Stimulated activated CD4-positive, alpha-beta T cell treated with anti-CD3 and anti-CD28 coated beads, Interleukin-2, amount 100 ng/mL, for 48 hours (primary cell): ENCODE measurements around the gene PHLDB1.
"Not testable (repeated sequence)": the region's sequence is repeated elsewhere in the genome, so short reads cannot be mapped to it uniquely, and the experiment has no call there.

Experiments
- DNase-seq, 2 donors: peaks; one replicate each; pipeline ENCODE4 v3.0.0-alpha.2; 2020

Gene PHLDB1

DNA sequence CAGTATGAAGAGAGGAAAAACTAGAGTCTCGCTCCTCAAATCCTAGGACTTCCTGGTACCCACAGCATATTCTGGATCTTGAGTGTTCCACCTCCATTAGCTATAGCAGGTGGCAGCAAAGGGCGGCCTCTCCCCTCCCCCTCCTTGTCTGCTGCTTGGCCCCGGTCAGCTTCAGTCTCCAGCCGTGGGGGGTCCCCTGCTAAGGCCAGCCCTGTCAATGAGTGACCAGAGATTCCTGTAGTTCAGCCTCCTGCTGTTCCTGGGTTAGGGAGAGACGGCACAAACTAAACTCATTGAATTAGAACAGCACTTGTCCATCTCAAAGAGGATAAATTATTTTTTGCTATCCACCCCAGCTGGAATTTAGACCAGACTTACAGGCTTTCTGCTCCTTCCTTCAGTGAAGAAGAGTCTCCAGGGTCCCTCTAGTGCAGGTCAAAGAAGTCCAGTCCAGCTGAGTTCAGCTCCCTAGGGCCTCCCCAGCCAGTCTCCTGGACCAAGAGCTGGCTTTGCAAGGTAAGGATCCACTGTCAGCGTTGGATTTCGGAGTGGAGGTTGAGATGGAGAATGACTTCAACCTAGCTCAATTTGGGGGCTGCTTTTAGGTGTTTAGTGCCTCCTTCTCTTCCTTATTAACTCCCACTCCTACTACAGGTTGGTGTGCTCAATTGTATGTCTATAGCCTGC is 1.1 kb upstream of the PHLDB1 start:
- DNase-seq, result no peak

DNA sequence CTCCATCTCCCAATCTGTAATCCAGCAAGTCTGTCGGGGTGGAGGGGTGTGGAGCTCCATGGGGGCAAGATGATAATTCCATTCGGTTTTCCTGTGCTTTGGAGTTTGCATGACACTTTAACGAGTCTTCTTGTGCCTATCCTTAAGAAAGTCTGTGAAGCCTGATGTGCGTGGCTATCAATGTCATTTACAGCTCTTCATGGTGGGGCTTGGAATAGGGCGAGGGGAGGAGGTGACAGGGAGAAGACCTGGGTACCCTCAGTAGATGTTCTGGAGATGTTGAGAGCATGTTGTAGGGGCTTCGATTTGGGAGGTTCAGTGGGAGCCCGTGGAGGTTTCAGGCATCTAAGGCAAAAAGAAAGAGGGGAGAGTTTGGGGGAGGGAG is 579 bp upstream of the PHLDB1 start:
- DNase-seq, result no peak

DNA sequence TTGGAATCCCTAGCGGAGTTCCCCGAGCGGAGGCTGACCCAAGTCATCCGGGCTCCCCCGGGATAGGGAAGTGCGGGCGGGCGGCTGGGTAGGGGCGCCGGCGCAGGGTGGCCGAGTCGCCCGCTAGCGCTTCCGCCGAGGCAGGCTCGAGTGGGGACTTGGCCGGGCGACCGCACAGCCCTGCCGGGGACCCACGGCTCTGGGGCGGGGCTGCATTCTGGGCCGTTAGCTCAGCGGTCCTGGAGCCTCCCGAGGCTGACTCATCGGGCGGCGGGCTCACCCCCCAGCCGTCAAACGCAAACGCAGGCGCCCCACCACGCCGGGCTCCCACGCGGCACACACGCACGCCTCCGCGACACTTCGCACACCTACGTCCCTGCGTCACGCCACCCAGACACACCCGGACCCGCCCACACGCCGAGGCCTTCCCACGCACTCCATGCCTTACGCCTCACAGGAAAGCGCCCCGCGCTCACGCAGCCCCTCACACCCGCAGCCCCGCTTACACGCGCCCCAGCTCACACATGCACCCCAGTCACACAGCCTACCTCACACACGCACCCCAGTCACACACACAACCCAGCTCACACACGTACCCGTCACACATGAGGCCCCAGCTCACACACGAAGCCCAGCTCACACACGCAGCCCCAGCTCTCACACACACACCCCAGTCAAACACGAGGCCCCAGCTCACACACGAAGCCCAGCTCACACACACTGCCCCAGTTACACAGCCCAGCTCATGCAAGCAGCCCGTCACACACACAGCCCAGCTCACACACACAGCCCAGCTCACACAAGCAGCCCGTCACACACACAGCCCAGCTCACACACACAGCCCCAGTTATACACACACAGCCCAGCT is 1.2 kb downstream of the PHLDB1 start:
- peak; percentile 41 to 48 for DNase-seq

DNA sequence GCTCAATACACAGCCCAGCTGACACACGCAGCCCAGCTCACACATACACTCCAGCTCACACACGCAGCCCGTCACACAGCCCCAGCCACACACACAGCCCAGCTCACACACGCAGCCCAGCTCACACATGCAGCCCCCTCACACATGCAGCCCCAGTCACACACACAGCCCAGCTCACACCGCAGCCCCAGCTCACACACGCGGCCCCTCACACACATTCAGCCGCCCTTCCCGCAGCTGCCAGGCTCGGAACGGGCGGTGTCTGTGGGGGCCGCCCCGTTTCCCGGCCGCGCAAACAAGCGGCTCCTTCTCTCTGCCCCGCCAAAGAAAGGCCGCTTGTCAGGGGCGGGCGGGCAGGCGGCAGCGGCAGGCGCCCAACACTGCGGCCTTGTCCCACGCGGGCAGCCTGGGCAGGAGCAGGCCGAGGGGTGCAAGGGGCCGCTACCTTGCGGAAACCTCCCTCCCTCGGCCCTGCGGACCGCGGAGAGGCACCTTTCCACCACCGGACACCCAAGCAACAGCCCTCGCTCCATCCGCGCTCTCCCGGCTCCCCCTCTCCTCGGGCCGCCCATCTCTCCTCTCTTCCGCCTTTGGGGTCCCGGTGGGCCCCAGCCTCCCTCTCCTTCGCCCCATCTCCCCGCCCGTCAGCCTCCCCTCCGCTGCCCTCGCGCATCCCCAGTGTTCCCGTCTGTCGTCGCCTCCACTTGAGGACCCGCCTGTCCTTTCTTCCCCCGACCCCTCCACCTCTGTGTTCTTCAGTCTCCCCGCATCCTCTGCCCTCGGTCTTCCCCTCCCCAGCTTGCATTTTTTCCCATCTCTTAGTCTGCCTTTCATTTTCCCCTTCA is 2.2 kb downstream of the PHLDB1 start:
- peak; percentile 7 to 18 for DNase-seq

DNA sequence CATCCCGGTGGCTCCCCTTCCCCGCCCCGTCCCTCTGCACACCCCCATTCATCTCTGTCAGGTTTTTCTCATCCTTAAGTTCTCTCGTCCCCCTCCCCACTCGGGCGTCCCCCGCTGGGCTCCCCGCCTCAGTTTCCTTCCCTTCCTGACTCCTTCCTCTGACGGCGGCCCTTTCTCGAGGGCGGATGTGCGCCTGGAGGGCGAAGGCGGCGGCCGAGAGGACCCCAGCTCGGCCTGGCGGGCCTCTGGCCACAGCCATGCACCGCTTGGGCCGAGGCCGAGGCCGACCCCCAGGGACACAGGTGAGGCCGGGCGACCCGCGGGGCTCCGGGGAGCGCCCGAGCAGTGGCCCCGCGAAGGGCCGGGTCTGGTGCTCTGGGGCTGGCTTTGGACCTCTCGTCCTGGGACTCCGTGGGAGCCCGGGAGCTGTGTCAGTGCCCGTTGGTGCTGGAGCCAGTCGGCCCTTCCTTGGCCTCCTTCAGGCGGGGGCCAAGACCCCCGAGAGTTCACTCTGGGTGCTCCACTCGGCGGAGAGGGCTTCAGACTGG is 2.9 kb downstream of the PHLDB1 start:
- DNase-seq, result peak in 1 of 2 donors; percentile 15

DNA sequence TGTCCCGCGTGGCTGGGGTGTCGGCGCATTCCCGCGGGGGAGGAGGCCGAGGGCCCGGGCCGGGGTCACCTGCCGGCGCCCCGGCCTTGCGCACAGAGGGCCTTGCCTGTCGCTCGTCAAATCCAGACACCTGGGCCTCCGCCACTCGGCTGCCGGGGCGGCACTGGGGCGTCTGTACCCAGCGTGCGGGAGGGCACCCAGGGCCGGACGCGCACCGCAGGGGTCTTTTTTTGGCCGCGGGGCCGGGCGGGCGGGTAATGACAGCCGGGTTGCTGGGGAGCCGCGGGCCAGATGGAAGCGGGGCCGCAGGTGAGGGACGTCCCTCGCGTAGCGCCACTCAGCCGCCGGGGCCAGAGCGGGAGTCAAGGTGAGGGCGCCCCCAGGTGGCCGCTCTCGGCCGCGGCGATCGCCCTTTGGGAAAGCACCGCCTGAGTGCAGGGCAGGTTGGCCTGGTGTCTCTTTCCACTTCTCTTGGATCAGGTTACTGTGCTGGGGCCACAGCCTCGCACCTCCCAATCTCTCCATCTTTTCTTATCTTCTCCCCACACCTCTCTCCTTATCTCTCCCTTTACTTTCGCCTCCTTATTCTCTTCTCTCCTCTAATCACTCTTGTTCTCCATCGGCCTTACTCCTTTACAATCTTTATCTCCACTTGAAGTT is 3.5 kb downstream of the PHLDB1 start:
- peak; percentile 85 to 88 for DNase-seq

DNA sequence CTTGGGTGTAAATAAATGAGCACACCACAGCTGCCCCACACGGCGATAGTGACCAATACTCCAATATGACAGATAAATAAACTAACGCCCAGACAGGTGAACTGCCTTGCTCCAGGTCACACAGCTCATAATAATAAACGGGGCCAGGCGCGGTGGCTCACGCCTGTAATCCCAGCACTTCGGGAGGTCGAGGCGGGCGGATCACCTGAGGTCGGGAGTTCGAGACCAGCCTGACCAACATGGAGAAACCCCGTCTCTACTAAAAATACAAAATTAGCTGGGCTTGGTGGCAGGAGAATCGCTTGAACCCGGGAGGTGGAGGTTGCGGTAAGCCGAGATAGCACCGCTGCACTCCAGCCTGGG is 4.0 kb downstream of the PHLDB1 start:
- DNase-seq, result not testable (repeated sequence)

DNA sequence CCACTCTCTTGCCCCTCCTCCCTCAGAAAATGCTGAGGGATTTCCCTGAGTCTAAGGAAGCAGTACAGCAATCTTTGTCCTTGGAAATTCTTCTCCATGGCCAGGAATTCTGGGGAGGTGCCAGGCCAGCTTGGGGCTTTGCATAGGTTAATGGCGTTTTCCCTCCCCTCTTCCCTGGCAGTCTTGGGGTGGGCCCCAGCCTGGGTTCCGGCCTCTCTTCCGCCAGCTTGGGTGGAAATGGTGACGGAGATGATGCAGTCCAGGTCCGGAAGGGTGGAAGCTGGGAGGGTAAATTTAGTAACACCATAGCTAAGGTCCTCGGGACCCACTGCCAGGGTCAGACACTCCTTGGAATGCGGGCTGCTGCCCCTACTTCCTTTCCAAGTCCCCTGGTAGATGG is 5.0 kb downstream of the PHLDB1 start:
- DNase-seq, result no peak

DNA sequence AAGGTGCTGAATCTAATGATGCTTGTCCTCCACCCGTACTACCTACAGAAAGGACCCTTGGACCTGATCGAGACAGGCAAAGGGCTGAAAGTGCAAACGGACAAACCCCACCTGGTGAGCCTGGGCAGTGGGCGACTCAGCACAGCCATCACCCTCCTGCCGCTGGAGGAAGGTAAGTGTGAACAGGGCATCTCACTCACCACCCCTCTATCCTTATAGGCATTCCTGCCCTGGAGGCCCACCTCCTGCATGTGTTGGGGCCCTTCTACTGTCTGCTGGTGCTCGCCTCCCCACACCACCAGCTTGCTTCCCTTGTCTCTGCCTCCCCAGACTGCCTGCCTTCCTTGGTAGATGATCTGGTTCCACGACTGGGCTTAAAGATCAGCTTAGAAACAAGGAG is 7.1 kb downstream of the PHLDB1 start:
- no peak for DNase-seq

DNA sequence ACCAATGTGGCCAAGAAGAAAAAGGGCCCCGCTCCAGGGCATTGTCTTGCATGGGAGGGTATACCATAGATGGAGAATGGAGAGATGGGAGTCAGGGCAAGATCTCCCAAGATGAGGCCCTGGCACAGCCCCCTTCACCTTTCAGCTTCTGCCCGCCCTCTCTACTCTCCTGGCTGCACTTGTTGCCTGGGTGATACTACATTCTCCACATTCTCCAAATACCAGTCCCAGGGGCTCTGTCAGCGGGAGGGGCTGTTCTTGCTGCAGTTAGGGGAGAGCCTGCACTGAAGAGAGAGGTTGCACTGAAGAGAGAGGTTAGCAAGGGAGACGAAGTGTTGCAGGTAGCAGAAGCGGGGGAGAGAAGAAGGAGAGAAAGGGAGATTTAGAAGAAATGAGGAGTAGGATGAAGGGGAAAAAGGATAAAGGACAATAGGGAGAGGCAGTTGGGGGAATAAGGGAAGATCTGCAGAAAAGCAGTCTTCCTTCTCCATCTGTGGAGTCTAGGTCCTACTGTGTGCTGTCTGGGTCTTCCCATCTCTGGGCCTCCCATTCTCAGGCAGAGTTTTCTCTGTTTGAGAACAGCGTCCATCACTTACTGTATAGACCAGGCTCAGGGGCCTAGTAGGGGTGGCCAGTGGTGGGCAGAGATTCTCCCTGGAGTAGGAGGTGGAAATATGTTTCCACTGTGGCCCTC is 8.0 kb downstream of the PHLDB1 start:
- DNase-seq, result no peak

DNA sequence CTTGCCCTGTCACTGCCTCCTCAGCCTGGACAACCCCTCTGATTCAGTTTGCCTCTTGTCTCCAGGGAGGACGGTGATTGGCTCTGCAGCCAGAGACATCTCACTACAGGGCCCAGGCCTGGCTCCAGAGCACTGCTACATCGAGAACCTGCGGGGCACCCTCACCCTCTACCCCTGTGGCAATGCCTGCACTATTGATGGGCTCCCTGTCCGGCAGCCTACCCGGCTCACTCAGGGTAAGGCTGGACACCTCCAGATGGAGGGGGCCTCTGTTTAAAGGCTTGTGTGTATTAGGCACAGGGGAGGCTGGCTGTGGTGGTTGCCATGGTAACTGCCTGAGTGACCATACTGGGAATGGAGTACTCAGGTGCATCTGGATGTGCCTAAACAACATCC is 8.6 kb downstream of the PHLDB1 start:
- no peak for DNase-seq

DNA sequence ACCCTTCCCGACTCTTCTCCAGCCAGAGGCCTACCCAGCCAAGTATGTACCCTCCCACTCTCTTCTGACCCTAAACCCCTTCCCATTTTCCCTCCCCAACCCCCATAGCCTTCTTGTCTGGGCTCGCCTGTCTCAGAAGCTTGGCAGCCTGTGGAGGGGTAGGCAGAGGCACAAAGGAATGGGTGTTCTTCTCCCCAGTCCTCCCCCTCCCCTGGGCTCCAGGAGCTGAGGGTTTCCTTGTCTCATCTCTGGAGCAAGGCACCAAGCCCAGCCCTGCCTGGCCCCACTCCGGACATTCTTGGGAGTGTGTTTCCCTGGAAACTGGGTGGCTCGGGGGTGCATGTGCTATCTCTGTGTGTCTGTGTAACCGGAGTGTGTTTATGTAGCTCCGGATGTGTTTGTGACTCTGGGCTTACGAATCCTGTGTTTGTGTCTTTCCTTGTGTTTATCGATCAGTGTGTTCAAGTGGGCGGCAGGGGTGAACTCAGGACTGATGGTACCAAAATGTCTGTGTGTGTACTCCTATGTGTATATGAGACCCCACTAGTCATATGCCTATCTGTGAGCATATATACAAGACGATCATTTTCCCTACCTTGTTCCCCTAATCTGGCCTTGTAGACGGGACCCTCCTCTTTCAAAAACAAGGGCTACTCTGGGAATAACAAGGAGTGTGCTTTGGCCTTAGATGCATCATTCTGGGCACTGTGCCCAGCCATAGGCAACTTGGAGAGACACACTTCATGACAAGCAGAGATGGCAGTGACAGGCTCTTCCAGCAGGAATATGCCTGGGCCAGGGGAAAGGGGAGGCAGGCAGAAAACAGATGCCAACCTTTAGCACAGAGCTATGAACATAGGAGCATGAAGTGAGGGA is 10.9 kb downstream of the PHLDB1 start:
- no peak for DNase-seq

DNA sequence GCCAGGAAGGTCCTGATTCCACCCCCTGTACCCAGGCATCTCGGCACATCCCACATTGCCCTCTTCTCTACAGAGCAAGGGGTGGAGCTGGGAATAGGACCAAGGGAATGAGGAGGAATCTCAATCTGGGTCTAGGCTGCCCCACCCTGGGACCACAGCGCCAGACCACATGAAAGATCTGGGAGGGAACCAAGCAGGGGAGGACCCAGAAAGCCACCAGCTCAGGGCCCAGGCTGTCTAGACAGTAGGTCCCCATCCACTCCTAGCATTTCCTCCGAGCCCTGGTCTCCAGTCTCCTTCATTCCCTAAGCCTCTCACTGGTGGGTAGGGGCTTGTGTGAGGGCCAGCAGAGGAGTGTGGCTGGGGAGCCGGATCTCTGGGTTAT is 11.6 kb downstream of the PHLDB1 start:
- no peak for DNase-seq

DNA sequence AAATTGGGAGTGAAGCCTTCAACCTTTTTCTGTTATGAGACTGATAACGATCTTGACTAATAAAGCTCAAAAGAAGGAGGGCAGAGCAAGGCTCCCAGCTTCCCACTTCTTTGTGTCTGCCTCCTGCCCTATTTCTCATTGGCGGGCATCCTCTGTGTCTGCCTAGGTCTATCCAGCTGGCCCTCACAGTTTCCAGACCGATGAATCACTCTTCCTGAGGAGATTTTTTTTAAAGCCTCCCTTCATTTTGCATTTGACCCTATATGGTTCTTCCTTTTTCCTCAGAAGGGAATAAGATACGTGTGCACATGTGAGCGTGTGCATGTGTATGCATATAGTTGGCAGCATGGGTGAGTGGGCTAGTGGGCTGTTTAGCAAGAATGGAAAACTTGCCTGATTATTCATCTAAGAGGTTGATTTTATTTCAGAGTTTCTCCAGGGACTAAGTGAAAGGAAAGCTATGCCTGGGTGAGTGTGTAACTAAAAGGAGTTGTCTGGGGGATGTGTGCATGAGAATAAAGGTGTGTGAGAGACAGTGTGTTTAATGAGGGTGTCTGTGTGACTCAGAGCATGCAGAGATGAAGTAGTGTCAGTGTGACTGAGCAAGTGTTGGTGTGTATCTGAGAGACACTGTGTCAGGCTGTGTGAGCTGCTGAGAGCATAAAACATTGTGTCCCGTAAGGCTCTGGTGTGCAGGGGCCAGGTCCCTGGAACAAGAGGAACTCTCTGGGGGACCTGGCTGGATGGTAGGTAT is 12.2 kb downstream of the PHLDB1 start:
- DNase-seq, result no peak

DNA sequence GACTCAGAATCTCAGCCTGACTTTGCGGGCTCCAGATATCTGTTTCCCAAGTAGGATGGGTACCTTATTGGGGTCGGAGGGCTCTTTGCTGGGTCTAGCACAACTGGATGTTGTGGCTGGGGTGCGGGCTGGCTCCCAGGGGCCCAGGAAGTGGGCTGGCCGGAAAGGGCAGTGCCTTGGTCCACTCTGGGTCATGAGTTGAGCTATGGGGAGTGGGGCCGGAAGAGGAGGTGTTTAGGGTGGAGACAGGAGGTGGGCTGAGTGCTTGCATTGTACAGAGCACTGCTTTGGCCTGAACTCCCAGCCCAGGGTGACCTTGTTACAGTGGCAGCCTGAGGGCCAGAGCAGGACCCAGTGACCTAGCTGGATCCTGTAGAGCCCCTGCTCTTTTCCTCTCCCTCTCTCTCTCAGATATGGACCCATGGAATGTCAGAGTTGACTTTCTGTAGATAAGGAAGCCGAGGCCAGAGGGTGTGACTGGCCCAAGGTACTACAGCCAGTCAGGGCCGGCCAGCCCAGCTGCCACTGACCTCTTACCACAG is 13.2 kb downstream of the PHLDB1 start:
- DNase-seq, result no peak

DNA sequence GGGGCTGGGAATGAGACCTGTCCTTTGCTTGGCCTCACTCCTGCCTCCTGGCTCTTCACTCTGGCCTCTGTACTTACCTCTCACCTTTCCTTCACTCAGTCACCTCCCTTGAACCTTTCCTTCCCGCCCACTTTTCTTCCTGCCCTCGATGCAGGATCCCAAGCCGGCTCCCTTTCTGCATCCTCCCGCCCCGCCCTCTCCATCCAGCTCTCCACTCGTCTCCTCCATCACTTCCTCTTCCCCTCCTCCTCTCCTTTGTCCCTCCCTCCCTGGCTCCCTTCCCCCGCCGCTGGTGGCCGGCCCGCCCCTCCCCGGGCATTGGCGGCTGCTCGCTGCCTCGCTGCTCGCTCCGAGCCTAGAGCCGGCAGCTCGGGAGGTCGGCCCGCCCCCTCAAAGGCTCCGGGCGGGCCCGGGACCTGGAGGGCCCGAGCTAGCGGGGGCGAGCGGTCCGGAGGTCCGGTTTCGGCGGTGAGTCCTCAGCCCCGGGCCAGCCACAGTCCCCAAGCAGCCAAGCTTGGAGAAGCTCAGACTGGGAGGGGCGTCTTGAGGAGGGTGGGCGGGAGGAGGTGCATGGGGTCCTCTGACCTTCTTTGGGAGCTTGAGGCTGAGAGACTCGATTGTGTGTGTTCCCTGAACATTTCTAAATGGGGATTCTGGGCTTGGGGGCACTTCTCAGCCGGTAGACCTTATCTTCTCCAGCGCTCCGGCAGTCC is 13.8 kb downstream of the PHLDB1 start:
- DNase-seq, result peak in 1 of 2 donors; percentile 10

DNA sequence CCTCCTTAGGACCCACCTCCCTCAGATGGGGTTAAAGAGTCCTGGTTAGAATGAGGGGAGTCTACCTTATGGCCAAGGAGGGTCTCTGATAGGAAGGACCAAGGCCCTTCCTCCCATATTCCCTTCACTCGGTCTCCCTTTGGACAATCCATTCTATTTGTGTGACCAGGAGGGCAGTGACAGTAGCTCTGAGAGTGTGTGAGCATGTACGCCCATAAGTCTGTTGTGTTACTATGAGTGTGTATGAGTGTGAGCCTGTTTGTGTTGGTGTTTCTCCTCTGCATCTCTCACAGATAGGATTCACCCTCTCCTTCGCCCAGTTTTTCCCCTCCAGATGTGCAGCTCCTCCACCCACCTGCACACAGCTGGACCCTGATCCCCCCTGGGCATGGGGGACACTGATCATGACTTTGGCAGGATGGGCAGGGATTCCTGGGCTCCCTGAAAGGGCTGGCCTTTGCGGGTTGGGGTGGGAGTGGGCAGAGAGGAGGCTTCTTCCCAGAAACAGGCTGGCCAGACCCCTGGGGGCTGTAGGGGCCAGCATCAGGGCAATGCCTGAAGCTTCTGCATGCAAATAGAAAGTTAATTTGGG is 14.5 kb downstream of the PHLDB1 start:
- DNase-seq, result no peak

DNA sequence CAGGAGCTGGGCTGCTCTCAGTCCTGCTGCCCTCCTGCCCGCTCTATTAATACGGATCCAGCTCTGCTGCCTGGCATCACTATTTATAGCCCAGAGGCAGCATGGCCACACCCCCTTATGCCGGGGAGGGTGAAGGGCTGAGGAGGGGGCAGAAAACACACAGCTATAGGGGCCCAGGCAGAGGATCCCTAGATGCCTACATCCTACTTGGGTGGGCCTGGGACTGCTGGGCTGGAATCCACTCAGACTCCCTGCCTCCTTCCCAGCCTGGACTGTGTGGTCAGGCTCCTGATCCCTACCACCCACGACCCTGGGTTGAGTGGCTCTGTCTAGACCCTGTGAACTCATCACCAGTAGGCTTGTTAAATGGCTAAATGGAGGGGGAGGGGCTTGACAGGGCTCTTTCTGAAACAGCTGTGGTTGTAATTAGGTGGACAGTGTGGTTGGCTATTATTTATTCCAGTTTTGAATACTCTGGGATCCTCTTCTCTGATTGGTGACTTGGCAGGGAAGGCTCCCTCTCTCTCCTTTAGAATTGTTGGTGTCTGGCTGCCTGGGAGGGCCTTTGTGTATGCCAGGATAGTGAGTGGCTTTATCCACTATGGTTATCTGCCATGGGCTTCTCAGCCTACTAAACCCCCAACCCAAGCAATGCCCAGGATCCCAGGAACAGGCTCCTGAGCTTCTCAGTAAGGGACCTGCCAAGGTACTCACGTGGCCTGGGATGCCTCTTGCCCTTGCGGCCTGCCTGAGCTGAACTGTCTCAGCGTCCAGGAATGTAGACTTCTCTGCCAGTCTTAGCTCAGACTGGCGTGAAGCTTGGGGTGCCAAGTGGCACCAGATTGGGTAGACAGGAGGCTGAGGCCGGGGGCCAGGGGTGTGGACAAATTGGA is 15.2 kb downstream of the PHLDB1 start:
- DNase-seq, result no peak
